HG02678 (cell line): ENCODE measurements around the gene KCTD15.
A peak's percentile ranks its signal among the peaks of the same experiment; 100 is the strongest.

Experiments
- ATAC-seq: cut with Tn5 transposase; IDR thresholded peaks from one replicate; pipeline ENCODE4 v1.9.1; 2021; ENCODE audit warnings: mild to moderate bottlenecking, moderate library complexity; ENCODE audit not compliant: unreplicated experiment

Gene KCTD15, protein sequence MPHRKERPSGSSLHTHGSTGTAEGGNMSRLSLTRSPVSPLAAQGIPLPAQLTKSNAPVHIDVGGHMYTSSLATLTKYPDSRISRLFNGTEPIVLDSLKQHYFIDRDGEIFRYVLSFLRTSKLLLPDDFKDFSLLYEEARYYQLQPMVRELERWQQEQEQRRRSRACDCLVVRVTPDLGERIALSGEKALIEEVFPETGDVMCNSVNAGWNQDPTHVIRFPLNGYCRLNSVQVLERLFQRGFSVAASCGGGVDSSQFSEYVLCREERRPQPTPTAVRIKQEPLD

DNA sequence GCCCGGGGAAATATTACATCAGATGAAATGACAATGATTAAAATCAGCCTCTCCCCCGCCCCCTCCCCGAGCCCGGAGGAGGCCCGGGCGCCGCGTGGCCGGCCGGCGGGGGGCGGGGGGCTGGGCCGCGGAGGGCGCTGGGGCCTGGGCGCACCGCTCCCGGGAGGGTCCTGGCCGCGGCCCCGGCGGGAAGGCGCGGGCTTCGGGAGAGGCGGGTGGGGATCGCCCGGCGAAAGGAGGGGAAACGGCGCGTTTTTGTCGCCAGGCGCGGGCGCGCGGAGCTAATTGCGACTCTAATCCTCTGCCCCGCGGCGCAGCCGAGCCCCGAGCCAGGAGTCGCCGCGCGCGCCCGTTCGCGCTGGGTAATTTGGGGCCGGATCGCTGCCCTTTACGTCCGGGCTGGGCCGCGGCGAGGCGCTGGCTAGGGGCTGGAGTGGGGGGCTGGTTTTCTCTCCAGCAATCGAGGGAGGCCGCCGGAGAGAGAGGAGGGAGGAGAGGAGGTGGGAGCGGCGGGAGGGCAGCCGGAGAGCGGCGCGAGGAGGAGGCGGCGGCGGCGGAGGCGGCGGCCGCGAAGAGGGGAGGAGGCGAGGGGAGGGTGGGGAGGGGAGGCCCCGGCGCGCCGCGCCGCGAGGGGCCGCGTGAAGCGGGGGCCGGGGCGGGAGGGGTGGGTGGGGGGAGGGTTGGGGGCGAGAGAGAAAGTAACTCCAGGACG, at the start of gene KCTD15:
TSS of gene KCTD15 (plus strand) at position 707 of the 712 bp plus-strand sequence. CDS start 3,585 bp downstream, outside the sequence.
- ATAC-seq = peak; percentile 14

DNA sequence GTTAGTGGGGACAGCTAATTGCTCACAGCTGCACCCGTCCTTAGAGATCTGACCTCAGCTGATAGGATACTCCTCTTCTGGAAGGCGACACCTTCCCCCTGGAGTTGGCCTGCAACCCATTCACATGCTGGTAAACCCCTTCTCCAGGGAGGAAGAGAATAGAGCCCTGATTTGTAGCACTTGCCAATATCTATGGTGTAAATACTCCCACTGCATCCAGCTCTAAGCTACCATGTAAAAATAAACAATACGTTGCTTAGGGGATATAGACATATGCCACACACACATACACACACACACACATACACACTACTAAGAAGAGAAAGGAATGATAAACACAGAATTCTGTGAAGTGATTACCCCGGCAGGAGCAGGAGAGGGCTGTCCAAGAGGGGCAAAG, 49.4 kb upstream of the KCTD15 start:
- no peak for ATAC-seq

DNA sequence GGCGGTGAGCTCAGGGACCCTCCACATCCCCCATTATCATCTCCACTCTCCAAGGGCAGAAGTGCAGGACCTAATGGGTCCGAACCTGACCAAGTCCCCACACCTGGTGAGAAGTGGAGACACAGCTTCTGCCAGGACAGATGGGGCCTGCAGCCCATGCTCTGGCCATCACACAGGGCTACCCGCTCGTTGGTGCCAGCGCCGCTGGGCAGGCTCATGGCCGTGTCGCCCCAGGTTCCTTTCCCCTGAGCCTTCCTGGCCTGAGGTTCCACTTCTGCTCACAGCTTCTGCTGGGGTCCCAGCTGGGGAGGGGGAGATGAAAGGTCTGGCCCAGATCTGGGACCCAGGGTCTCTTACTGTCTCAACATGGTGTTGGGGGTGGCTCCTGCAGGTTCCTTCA, 48.4 kb upstream of the KCTD15 start:
- no peak for ATAC-seq

DNA sequence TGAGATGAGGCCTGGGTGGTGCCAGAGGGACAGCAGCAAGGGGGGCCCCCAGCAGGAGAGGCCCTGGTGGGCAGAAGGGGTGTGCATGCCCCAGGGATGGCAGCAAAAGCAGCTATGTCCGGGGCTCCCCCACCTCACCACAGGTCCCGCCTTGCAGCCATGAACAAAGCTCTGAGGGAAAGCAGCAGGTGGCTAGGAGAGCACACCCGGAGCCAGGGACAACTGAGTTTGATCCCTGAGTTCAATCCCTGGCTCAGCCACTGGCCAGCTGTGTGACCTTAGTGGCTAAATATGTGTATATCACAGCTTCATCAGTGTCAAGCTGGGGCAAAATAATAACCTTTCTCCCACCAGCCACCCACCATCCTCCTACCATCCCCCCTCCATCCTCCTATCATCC, 47.7 kb upstream of the KCTD15 start:
- no peak for ATAC-seq

DNA sequence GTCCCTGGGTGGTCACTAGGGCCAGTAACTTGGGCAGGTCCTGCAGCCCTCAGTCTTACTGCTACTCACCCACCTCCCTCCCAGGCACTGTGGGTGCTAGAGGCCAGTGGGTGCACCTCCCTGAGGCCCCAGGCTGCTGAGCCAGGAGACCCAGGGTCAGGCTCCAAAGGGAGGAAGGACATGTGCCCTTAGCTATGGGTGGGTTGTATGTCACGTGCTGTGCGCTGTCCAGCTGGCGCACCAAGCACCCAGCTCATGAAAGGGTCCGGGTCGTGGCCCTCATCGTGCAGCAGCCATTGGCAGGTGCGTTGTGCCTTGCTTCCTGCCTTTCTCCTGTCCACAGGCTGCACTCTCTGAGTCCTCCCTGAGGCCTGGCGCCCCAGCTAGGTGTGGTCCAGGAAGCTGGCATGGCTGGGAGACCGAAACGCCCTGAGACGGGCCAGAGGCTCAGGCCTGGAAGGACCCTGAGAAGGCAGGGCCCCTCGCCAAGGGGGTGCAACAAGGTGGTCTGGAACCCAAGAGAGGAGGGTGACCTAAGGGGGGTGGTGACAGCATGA, 47.0 kb upstream of the KCTD15 start:
- no peak for ATAC-seq

DNA sequence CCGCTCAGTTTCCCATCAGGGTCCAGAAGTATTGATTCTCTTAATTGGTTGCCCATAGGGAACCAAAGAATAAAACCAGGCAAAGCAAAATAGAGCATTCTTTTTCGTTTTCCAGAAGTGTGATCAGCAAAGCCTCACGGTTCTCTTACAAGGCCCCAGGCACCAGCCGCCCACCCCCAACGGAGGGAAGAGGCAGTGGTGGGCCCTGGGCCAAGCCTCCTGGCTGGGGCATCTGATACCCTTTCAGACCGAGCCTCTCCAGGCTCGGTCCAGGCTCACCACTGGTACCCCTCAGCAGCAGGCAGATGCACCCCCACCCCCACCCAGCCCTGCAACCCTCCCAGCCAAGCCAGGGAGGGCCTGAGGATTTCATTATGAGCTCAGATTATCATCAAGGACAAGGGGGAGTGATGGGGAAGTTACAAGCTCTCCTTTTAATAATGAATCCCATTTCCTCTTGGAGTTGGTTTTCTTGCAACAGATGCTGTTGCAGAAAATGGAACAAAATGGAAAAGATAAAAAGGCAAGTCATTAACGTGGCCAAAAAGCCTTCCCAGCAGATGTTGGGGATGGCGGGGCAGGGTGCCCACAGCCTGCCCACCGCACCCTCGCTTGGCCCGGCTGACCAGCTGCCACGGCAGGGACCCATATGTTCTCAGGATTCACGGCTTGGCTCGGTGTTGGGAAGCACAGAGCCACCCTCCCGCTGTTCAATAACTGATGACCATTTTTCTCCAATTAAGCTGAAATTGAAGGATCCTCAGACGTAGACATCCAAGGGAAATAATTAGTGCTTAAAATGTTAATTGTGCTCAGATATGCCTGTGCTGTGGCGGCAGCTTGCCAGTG, 45.9 kb upstream of the KCTD15 start:
- no peak for ATAC-seq

DNA sequence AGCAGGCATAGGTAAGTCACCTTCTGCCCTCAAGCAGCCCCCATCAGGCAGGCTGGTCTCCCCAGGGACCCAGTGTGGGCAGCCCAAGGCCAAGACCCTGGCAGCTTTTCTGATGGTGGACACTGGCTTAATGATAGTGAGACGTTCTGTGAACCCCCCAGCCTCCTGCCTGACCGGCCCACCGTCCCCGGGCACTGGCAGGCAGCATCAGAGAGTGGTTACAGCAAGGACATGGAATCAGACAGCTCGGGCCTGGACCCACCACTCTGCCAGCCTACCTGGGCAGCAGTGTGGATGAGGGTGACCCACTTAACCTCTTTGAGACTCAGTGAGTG, 45.3 kb upstream of the KCTD15 start:
- ATAC-seq = no peak

DNA sequence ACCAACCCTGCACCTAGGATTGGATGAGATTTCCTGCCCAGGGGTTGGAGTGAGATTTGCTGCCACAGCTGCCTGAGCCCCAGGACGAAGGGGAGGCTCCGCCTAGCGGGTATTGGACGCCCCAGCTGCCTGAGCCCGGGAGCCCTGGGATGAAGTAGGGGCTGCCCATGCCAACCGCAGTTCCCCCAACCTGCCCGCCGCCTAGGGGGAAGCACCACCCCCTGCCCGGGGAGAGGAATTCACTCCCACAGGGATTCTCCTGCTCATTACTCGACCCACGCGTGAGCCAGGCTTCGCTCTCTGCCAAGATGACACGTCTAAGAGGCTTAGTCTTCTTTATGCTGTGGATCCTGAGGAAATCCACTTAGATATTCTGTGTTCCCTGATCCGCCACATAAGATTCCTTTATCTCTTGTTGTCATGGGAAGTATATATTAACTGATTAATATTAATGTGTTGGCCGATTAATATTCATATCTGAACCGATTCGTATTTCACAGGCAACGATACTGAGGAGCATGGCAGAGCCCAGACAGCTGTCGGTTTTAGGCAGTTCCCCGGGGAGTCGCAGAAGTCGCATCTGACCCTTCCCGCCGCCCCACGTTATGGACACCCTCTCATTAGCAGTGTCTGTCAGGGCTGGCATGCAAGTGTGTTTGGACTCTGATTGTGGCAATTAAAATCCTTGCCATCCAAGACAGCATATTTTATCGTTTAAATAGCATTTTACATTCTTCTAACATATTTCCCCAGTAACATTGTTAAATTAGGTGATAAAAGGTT, 44.5 kb upstream of the KCTD15 start:
- ATAC-seq = no peak

DNA sequence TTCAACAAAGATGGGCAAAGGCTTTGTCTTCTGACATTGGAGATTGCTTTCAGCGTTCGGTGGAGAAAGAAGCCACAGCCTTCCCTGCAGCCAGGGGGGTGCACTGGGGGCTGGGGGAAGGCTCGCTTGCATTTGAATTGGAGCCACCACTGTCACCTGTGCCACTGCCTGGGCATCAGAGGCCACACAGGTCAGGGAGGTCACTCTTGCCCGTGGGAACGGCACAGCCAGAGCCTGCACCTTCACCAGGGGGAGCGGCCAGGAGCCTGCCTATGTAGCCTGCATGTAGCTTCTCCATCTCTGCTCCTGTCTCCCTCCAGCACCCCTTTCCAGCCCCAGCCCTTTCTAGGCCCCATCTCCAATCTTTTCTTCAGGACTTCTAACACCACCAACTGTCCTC, 43.7 kb upstream of the KCTD15 start:
- no peak for ATAC-seq

DNA sequence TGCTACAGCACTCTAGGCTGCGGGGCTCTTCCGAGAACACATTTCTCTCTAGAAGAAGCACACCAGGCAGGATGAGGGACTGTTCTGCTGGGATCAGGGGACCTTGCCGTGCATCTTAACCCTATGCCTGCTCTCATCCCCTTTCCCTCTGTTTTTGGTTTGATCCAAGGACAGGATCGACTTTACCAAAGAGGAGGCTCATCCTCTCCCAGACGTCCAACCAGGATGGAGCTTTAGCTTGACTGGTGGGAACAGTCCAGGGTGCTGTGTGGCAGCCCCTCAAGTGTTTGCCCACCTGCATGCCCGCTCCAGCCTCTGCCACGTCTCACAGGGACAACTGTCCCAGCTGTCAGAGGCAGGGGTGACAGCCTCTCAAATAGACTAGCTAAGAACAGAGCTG, 42.3 kb upstream of the KCTD15 start:
- no peak for ATAC-seq

DNA sequence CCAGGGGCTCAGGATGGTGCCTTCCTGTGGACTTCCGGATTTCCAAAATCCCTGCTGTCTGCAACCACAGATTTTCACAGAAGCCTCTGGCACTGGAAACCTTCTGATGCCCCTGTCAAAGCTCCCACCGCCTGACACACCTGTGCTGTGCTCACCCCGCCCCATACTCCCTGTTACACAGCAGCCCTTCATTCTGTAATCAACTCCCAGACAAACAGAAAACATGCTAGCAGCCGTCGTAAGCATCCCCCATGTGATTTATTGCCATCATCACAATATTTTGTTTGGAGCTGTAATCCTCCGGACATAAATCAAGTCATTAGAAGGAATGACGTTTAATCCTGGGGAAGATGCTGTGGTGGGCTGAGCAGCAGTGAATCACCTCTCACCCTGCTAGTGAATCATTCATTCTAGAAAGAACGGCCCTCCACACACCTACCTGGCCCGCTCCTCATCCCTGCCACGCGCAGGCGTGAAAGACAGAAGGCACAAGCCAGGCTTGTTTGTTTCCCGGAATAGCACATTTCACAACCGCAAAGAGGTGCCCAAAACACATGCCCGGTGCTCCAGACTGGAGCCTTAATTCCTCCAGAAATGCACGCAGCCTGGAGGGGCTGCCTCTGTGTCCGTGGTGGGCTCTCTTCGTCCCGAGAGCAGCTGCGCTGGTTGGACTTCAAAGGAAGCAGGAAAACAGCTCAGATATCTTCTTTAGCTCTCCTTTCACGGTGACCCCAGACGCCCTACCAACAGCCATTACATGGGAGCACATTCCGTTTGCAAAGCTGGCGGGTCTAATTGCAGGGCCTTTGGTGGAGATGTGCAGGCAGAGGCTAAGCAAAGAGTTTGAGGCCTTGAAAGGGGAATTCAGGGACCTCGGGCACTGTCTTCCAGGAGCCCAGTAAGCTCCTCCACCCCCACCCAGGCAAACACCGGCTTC, 41.3 kb upstream of the KCTD15 start:
- ATAC-seq = no peak

DNA sequence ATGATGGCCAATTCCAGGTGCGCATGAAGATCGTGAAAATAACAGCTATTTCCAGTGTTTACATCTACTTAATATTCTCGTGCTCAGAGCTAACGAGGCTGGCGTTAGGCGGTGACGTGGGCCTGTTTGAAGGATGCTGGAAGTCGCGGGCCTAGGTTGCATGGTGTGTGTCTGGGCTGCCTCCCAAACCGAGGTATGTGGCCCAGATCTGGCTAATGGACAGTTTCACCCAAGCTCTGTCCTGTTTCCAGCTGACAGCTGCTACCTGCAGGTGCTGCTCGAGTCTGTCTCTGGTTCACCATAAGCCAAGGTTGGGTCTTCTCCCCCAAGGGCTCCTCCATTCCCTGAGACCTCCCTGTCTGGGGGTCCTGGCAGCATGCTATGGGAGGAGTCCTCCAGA, 40.5 kb upstream of the KCTD15 start:
- no peak for ATAC-seq

DNA sequence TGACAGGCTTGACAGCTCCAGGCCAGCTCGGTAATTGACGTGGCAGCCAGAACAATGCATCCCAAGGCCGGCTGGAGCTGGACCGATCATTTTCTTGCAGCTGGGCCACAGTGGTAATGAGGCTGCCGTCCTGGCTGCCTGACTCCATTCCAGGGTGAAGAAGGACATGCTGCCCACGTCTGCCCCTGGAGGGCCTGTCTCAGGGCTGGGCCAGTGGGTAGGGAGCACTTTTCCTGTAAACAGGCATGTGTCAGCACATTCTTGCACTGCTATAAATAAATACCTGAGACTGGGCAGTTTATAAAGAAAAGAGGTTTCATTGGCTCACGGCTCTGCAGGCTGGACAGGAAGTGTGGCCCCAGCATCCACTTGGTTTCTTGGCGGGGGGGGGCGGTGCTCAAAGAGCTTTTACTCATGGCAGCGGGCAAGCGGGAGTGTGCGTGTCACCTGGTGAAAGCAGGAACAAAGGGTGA, 38.1 kb upstream of the KCTD15 start:
- no peak for ATAC-seq

DNA sequence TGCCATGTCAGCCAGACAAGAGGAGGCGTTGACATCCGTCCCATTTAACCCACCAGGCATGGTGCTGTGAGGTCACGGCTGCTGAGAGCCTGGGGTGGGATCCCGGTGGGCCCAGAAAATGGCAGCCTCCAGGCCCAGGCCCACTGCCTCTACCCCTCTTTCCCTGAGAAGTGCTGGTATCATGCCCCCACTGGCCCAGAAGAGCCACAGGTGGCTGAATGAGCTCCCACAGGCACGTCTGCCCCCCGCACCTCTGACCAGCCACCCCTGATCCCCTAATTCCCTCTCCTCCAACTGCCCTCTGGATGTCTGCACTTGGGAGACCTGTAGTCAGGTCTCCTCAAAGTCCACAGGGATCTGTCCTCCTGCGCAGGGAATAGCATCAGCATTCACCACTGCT, 37.3 kb upstream of the KCTD15 start:
- ATAC-seq = no peak

DNA sequence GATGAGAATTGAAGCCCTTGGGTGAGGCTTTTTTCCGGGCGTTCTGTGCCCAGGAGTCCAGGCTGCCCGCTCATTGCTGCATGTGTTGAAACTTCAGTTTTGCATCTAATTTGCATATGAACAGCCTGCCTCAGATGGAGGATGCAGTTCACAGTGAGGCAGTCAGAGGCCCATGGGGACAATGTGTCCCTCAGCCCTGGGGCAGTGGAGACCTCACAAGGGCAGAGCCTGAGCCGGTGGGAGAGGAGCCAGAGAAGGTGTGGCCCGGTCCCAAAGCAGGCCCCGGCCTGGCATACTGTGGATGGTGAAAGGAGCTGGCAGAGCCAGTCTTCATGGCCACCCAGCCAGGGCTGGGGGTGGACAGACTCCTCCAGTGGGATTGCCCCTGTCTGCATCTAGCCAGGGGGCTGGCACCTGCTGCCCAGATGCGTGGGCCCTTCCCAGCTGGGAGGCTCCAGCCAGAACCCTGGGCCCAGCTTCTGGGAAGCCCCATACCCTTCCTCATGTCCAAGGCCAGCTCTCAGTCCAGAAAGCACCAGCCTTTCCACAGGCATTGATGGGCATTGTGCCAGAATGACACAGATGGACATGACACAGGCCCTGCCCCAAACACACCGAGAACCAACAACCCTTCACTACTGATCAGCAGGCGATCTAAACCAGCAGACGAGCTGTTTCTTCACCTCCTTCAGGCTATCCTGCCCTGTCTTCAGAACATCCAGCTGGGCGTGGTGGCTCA, 32.9 kb upstream of the KCTD15 start:
- no peak for ATAC-seq

DNA sequence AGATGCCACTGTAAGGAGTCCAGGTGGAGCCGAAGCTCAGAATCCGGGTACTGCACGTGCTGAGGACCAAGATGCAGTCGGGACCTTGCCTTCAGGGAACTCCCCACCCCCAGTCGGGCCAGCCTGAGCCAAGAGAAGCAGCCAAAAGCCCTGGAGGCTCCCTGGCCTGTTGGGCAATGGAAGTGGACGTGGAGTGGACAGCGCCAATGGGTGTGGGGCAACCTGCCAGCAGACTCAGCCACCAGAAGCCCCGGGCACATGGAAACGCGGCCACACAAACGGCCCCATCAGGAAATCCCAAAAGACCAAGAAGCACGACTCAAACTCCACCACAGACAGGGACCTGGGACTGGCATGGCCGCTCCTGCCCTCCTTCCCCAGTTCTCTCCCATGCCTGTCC, 30.0 kb upstream of the KCTD15 start:
- ATAC-seq = no peak

DNA sequence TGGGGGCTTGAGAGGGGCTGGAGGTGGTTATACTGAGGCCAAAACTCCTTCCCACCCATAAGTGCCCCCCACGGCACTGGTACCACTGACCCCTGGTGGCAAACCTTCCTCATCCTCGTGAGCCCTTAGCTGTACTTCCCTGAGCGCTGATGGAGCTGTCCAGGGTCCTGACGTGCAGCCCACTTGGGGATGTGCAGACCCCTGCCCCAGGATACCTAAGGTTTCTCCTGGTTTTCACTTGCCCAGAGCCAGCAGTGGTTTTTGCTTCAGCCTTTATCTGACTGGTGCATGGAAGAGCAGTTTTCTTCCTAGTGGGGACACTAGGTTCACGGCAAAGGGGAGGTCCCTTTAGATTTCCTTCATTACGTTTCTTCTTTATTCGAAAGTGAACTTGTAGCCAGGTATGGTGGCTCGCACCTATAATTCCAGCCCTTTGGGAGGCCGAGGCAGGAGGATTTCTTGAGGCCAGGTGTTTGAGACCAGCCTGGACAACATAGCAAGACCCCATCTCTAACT, 28.7 kb upstream of the KCTD15 start:
- no peak for ATAC-seq

DNA sequence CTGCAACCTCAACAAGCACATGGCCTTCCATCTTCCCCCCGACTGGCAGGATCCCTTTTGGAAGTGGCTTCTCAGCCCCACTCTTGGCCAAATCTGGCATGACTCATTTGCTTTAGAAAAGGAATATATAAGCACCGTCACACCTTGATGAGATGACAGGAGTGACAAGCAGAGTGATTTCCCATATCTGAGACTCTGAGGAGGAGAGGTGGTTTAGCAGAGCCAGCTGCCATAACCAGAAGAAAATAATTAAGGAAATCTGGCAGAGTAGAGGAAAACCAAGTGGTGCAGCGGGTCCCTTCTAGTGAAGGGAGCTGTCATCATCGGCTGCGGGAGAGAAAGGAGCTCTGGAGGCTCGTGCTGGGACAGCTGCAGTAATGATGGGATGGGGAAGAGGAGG, 27.5 kb upstream of the KCTD15 start:
- ATAC-seq = no peak

DNA sequence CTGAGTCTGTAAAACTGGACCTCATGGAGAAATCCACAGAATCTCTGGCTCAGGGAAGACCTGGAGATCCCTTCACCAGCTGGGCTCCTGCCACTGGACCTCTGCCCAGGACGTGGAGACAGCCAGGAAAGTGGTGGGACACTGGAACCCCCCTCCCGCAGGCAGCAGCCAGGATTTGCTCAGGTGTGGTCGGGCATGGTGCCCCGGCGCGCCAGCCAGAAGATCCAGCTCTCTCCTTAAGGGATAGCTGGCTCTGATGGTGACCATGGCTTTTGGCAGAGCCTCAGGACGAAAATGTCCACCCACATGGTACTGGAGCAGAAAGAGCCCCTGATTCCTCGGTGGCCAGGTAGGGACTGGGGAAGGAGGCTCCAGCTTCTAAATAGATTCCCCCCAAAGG, 26.6 kb upstream of the KCTD15 start:
- ATAC-seq = no peak
